Activated T-helper 9 cell treated with anti-CD3 and anti-CD28 coated beads, Interleukin-2, amount 50 U/mL, for 16 hours (primary cell): Measurements from ENCODE around the gene MYMK.

Experiments used
- DNase-seq: peaks from one replicate; pipeline ENCODE4 v3.0.0-alpha.2; 2020; ENCODE audit warnings: low read depth

The MYMK gene

DNA sequence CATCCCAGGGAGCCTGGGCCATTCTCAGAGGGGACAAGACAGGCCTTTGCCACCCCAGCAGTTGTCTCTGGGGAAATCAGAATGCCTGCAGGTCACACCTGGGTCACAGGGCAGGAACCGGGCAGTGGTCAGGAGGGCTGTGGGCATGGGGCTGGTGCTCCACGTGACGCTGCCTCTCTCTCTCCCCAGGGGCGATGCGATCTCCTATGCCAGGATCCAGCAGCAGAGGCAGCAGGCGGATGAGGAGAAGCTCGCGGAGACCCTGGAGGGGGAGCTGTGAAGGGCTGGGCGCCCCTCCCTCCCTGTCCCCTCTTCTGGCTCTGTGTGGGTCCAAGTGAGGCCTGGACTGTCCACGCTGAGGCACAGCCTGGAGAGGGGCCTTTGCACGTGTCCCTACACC is 56.4 kb downstream of the MYMK start:
- no peak for DNase-seq

DNA sequence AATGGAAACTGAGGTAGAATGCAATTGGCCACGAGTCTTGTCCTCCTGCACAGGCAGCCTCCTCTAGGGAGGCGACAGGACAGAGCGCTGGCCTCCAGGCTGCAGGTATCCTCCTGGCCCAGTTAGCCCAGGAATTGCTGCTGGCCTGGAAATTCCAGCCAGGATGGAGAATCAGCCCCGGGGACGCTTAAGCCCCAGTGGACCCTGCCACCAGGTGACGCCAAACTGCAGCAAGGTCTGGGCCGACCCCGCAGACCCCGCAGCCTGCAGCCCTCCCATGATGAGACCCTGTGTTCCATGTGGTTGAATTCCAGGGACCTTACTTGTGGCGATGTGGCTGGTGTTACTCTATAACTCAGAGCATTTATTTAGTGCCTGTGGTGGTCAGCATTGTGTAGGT is 57.7 kb downstream of the MYMK start:
- no peak for DNase-seq

DNA sequence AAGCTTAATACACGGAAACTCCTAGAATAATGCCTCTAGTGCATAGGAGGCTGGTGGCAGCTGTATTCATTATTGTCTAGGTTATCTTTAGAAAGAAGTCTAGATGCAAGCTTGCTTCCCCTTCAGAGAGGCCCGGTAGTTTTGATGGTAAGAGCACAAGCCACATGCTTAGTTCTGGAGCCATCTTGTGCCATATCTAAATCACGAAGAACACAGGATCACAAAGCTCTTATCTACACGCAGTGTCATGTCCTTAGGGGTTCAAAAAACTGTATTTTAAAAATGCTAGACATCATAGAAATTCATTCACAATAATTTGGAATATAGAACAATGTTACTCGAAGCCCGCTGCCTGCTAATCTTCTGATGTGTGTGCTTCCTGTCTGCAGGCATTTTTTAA is 58.8 kb downstream of the MYMK start:
- no peak for DNase-seq

DNA sequence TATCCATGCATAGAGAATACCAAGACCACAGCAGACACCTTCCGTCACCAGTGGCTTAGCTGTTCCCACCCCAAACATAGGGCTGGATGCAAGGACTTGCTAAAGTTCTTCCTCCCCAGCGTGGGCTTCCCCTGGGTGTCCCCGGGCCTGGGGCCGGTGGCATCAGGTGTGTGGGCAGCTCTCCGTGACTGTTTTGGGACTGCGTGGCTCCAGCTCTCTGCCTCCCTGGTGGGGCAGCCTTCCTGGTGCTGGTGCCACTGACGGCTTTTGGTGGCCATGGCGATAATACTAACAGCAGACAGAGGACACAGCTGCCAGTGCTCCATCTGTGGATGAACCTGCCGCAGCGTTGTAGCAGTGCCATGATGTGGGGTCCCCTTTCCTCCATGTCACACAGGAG is 60.1 kb downstream of the MYMK start:
- DNase-seq = no peak
